ENCODE data around the gene AMBP.

AMBP gene

DNA sequence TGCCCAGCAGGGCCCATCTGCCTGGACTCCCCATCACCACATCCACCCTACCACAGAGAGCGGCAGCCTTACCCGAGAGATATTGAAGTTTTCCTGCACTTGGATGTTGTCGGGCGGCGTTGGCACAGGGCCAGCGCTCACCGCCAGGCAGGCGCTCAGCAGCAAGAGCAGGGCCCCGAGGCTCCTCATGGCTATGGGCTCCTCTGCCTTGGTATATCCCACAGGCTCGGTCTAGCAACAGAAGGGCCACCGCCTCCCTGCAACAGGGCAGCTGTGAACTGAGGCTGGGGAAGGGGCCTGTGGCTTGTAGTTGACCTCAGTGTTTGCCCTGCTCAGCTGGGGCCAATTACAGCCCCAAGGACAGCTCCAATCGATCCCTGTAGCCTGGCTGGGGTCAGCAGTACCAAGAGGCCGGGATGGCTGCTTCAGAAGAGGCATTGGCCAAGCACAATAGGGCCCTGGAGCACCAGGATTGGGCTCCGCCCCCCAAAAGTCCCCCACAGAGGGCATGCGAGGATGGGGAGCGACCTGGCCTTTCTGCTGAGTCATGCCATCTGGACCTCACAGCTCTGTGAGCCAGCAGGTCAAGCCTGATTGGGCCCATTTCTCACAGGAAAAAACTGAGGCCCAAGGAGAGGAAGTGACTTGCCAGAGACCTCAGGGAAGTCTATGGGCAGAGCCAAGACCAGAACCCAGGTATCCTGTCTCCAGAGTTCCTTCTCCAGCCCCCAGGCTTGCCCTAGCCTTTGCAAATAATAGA is at the start of gene AMBP:
TSS of gene AMBP (minus strand) at position 280 of the 760 bp plus-strand sequence. CDS start at position 189, 91 bp downstream.
- DNase-seq (ENCODE audit: low read depth): no peak

DNA sequence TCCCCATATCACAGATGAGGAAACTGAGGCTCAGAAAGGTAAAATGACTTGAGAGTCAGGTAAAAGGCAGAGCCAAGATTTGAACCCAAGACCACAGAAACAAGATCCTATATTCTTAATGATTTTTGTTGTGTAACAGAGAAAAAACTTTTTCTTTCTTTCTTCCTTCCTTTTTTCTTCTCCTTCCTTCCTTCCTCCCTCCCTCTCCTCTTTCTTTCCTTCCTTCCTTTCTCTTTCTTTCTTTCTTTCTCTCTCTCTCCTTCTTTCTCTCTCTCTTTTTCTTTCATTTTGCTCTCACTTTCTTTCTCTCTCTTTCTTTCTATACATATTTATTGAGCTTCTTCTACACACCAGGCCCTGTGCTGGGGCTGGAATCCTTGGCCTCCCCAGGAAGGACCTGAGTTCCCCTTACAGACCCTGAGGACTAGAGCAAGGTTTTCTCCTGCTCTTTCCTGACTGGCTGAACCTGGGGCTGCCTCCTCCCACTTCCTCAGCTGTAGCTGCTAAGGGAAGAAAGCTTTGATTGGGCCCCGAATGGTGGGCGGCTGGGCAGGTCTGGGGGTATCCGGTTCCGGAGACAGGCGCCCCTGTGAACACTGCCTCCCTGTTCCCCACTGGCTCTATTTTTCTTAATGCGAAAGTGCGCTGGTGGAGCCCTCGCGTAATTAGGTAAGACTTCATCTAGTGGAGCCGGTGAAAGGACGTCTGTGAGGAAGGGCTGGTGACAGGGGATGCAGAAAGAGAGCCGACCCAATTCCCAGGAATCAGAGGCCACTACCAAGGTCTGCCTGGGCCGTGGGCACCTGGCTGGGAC is 48.4 kb upstream of the AMBP start:
- no peak for DNase-seq (ENCODE audit: low read depth)

DNA sequence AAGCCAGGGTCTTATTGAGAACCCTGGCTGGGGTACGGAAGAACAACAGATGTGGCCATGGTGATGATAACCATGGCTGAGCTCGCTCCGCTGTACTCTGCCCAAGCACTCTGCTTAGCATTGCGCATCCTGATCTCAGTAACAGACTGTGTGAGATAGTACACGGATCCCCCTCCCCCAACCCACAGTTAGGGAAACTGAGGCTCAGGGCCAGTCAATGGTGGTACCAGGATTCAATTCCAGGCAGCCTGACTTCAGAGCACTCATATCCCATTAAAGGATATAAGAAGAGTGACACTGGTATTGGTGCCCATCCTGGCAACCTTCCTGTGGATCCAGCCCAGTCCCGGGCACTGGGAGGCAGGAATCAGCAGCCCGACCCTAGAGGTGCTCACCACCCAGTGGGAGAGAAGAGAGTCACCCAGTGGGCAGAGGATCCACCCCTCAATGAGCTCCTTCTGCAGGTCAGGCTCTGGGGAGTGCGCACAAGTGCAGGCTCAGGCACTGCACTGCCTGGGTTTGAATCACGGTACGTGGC is 47.4 kb upstream of the AMBP start:
- DNase-seq (ENCODE audit: low read depth): no peak

DNA sequence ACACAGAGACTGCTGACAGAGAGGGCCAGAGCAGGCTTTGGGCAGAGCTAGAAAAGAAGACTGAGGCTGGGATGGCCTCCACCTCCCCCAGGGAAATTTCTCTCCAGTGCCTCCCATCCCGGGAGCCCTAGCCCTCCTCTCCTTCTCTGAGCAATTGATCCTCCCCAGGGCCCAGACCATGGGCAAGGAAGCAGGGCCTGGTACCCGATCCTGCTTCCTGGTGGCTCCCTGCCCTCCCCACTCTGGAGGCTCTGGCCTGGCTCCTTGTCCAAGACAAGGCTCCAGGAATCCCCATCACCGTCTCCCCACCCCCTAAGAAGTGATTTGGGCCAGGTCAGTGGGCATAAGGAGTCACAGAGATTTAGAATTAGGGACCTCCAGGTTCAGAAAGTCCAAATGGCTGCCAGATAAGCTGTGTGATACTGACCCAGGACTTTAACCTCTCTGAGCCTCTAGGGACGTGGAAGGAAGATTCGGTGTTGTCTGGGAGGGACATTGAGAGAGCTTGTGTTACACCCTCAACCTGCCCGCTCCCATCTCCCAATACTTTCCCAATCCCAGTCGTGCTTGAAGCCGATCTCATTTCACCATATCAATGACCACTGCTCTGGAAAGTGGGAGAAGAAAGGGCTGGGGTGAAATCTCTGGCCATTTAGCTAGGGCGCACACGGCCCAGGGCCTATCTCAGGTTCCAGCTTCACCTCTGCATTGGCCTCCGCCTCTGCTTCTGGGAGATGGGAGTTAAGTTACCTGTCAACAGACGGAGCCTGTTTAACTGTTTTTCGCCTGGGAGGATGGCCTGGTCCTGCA is 46.8 kb upstream of the AMBP start:
- no peak for DNase-seq (ENCODE audit: low read depth)

DNA sequence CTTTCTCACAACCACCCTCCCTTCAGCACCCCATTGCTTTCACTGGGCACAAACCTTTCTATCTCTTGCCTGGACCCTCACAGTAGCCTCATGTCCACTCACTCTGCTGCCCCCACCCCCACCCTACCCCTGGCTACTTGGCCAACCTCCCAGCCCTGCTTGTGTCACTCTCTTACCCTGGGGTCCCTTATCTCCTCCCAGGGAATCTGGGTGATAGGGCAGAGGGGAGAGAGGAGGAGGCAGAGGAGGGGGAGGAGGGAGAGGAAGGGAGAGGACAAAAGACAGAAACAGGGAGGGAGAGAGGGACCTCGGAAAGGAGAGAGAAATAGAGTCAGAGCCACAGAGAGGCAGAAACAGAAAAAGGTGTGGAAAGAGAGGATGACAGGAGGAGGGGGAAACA is 46.0 kb upstream of the AMBP start:
- no peak for DNase-seq (ENCODE audit: low read depth)

DNA sequence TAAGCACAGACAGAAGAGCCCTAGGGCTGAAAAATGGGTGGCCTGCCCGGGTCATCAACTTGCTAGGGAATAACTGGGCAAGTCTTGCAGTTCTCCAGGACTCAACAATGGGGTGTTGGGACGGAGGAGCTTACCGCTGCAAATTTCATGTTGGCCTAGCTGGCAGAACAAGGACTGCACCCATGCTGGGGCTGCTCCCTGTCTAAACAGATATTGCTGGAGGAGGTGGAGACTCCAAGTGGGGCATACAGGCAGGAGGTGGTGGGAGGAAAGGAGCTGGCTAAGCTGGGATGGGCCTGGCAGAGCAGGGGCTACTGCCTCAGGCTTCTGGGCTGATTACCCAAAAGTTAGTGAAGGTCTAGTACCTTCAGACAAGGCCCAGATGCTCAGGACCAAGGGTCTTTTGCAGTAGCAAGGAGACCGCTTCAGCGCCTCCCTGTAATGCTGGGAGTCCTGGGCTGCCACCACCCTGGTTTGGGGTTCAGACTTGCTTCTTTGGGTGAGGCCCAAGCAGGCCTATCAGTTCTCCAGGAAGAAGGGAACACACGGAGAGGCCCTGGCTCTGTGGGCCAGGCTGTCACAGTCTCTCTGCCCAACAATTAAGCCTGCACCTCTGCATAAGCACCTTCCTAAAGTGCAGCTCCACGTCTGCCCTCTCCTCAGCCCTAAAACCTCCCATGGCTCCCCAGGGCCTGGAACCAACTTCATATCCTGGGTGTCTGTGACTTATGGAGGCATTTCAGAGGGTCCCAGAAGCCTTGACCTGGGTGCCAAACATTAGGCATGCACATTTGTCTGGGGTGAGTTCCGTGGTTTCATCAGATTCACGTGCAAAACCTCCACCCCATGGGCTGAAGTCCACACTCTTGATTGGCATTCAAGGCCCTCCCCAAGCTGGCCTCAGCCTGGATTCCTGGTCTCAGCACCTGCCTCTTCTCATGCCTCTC is 45.2 kb upstream of the AMBP start:
- DNase-seq (ENCODE audit: low read depth): no peak

DNA sequence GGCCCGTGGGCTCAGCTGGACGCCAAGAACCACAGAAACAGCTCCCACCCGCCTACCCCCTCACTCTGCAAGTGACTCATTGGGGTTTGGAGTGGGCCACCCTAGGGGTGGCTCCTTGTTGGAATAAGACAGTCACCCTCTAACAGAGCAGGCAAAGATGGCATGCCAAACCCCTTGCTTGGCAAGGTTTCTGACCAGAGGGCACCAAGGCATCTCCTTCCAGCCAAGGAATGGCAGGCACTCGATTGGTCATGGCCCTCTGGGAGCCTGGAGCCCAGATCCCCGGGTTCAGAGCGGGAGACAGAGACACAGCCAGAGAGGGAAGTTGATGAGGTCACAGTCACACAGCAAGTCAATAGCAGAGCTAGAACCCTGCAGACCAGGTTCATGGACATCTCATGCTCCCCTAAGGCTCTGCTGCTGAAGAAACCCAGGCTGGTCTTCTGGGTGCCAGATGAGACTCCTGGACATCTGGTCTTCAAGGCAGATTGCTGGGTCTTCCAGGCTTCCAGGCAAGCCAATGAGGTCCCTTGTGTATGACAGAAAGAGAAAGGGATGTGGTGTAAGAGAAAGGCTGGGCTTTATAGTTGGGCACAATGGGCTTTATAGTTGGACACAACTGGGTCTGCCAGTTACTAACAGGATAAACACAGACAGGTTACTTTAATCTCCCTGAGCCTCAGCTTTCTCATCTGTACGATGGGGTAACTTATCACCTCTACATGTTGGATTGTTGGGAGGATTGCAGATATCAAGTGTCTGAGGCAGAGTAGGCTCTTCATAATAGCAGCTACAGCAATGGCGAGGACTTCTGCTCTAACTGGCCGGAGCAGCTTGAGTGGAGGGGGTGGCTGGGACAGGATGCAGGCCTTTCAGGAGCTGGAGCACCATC is 44.3 kb upstream of the AMBP start:
- DNase-seq (ENCODE audit: low read depth): no peak

DNA sequence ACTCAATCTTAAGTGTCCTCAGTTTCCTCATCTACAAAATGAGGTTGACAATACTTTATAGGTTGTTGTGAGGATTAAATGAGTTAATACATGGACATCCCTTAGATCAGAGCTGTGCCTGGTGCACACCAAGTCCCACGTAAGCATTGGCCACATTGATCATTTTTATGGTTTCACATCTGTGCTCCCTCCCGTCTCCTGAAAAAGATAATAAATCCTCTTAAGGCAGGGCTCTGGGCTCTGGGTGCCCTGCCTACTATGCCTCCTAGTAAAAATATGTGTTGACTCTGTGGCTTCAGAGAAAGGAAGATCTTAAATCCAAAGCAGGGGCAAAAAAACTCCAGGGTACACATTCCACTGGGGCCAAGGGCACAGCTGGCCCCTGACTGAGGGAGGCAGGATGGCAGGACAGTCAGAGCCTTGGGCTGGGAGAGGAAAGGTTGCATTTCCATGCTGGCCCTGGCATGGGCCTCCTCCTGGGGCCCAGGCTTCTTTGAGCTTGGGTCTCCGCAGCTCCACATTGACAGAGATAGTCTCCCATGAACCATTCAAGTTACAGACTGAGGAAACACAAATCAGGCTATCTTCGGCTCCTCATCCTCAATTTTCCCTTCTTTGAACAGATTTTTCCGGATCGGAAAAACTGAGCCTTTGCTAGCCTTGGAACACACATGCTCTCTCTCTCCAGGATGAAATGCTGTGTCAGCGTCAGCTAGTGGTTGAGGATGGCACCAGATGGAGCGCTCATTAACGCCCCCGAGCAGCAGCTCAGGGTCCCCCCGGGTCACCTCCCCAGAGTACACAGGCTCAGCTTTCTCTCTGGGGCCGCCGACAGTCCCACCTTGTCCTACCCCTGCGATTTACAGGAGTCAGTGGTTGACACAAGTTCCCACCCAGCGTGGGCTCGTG is 43.4 kb upstream of the AMBP start:
- DNase-seq (ENCODE audit: low read depth): no peak

DNA sequence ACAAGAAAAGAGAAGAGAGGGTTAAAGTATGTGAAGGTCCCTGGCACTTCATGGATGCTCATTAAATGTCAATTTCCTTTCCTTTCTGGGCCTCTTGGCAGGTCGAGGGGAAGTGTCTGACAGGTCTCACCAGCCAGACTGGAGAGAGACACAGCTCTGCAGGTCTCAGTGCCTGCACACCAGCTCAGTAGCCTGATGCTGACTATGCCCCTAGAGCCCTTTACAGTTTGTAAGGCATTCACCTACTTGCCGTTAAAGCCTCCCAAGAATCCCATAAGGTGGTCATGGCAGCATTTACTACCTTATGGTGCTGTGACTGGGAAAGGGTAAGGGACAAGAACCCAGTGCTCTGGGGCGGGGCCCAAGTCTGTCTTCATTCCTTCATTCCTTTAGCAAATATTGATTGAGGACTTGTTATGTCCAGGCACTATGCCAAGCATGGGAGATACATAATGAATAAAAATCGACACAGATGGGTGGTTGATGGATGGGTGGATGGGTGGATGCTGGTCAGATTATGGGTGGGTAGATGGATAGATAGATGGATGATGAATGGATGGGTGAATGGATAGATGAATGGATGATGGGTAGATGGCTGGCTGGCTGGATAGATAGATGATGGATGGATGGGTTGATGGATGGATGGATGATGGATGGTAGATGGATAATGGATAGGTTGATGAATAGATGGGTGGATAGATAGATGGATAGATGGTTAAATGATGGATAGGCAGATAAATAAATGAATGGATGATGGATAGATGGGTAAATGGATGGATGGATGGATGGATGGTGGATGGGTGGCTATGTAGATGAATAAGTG is 42.3 kb upstream of the AMBP start:
- DNase-seq (ENCODE audit: low read depth): no peak

DNA sequence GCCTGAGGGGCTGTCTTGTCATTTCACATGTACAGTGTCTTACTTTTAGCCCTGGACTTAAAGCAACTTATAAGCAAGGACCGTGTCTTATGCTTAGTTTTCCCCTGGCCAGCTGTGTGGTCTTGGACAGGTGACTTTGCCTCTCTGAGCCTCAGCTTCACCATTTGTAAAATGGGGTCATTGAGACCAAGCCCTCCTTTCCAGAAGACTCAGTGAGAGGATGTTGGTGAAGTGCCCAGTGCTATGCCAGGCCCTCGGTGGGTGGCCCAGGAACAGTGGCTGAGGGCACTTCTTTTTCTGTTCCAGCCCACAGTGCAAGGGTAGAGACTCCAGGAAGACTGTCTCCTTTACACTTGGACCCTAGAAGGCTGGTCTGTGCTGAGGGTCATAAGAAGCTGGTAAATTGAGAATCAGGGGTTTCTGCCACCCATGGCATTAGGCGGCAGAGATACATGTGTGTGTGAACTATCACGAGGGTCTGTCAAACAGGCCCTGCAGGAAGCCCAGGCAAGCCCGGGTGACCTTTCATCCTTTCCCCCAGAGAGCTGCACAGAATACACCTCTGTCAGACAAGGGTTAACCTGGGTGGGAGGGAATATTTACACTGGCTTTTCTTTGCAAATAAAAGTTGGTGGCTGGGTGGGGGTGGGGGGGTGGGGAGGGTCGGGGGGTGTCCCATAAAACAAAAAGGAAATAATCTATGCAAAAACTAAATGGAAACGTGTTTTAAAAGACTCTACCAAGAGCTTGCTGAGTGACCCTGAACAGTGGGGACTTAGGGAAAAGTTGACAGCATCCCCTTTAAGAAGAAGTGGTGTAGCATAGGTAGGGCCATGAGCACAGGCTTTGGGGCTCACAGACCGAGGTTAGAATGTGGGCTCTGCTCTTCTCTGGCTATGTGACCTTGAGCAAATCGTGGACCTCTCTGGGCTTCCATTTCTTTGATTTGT is 41.4 kb upstream of the AMBP start:
- DNase-seq (ENCODE audit: low read depth): no peak

DNA sequence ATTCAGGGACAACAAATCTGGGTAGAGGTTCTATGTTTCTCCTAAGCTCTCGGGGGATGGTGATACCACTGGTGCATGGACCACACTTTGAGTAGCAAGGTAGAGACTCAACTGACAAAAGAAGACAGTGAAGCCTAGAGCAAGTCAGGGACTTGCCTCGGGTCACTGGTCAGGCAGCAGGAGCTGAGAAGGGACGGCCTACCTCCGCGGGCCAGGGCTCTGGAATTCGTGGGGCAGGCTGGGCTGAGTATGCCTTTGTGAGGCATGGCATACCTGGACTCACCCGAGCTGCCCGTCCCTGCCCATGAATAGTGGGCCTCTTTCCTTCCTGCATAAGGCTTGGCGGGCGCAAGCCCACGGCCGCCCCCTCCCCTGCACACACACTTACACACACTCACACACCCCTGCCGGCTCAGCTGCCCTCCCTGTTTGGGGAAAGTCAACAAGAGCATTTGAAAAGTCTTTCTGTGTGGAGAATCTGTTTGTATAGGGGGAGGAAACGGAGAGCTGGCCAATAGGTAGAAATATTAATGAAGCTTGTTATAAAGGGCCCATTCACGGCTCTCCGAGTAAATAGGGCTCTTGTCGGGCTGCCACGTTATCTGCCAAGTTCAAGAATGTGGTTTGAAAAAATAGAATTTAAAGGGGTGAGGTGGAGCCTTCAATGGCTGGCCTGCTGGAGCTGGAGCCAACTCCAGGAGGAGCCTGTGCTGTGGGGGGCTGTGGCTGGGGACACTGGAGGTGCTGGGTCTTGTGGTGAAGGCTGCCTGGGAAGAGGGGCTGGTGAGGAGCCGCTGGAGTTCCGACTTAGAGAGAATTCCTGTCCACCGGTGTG is 40.1 kb upstream of the AMBP start:
- DNase-seq (ENCODE audit: low read depth): no peak

DNA sequence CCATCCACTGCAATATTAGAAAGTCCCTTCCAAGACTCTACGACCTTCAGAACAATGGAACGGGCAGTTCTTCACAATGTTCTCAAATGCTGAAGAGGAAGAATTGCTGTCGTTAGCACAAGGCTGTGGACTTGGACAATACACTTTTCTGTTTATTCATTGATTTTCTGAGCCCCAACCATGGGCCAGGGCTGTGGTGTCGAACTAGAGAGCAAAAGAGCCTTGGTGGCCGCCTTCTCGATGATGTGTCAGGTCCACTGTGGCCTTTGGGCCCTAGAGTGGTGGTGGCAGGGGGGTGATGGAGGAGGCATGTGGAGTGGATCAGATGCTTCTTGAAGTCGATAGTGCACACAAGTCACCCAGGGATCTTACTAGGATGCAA is 39.5 kb upstream of the AMBP start:
- no peak for DNase-seq (ENCODE audit: low read depth)

DNA sequence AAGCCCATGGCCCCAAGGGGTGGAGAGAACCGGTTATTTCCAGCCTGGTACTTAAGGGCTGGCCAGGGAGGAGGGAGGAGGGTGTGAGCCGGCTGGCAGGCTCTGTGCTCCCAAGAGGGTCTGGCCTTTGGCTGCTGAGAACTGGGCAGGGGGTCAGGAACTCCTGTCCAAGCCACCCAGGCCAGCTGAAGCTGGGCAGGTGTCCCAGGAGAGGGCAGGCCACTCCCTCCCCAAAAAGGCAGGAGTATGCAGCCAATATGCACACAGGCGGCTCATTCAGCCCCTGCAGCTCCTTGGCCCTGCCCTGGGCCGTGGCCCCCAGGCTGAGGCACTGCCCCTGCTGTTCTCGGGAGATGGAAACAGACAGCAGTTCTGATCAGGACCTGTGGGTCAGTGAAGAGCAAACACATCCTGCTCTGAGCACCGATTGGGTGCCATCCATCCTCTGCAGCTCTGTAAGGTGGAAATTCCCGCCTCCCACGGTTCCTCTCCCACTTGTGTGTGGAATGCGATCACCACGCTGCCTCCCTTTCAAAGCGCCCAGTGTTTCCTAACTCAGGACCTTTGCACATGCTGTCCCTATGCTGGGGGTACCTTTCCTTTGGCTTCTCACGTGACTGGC is 38.1 kb upstream of the AMBP start:
- no peak for DNase-seq (ENCODE audit: low read depth)

DNA sequence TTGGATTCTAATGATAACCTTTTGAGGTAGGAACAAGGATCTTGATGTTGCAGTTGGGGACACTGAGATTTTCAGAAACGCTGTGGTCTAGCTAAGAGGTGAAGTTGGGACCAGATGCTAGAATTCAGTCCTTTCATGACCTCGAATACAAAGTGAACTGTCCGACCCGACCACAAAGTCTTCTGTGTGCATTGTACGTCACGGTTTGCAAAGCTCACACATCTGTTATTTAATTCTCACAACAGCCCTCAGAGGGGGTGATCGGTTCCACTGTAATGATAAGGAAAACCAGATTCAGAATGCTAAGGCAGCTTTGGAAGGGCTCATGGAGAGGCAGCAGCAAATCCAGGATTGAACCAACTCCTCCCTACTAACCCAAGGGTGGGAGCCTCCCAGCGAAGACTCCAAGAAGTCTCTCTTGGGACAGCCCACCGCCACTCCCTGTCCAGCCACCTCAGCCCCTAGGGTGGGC is 37.6 kb upstream of the AMBP start:
- no peak for DNase-seq (ENCODE audit: low read depth)

DNA sequence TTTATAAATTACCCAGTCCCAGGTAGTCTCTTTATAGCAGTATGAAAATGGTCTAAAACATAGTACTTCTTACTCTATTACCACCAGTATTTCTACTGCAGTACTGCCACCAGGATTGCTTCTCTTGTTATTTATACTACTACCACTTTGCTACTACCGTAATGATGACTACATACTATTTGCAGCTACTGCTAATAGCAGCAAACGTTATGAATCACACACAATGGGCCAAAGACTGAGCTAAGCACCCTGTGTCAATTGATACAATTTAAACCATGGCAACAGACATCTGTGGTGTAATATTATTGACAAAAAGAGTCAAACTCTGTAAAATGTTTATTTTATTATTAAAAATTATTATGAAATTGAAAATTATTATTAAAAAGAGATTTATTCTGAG is 36.3 kb upstream of the AMBP start:
- DNase-seq (ENCODE audit: low read depth): no peak

Data from HS-27A (cell line).